CD4-positive, alpha-beta T cell treated with Interleukin-15 for 4 hours (primary cell): ENCODE results near the gene RBM19.

Source experiments
- DNase-seq: peaks from one replicate; pipeline ENCODE4 v3.0.0-alpha.2; 2020; ENCODE audit warnings: low spot score

Gene RBM19

DNA sequence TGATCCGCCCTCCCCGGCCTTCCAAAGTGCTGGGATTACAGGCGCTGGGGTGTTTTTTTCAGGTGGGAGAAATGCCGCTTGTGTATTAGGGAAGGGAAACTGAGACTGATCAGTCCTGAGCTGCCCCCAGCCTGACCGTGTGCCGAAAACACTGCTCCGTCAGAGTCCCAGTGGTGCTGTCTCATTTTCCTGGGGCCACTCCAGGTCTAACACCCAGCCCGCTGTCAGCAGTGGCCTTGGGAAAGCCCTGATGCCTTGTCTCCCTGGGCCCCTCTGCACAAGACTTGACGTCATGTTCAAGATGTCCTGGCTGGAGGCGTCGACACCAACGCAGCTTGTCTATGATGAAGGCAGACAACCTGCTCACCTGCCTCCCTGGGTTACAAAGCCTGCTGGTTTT lies 165.9 kb downstream of the RBM19 start:
- no peak for DNase-seq

DNA sequence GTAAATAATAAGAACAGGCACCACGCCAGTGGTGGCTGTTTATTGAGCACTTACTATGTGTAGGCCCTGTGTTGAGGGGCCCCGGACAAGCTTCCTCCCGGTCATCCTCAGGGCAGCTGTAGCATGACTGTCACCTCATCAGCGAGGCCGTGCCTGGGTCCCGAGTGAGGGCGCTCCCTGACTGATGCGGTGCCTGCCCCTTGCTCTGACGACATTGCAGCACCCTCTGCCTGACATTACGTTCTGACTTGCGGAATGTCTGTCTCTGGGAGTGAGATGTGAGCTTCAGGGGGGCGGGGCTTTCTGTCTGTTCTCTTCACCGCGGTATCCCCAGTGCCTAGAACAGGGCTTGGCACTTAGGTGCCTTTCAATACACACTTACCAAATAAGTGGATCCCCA lies 167.6 kb downstream of the RBM19 start:
- no peak for DNase-seq

DNA sequence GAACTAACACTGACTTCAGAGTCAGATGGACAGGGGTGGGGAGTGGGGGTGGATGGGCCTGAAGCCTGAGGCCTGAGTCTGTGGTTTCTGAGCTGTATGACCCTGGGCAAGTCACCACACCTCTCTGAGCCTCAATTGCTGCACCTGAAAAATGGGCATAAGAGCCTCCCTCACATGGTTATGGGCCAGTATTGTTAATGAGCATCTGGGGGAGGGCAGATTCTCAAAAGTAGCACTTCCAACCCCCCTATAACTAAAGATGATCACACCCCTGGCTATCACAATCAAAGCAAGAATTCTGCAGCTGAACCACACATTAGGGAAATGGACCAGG lies 168.6 kb downstream of the RBM19 start:
- no peak for DNase-seq

DNA sequence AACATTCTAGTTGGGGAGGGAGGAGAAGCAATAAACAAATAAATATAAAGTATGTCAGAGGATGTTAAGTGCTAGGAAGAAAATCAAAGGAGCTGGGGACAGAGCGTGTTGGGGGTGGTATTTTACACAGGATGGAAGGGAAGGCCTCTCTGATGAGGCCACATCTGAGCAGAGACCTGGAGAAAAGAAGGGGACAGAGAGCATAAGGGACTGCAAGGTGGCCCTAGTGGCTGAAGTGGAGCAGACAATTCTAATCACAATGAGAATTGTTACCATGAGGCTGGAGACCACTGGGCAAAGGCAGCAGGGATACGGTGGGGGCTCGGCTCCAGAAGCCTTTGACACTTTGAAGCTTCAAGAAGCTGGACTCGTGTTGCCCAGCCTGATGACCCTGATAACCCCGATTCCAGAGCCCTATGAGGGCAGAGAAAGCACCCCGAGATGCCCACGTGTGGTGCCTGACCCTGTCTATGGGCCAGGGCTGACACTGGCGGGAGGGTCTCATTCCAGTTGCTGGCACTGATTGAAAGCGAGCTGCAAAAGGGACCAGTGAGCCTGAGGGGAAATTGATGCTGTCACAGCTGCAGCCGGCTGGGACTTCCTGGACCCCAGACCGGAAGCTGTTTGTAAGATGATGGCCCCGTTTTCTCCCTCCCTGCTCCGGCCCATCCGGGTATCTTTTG lies 169.1 kb downstream of the RBM19 start:
- no peak for DNase-seq

DNA sequence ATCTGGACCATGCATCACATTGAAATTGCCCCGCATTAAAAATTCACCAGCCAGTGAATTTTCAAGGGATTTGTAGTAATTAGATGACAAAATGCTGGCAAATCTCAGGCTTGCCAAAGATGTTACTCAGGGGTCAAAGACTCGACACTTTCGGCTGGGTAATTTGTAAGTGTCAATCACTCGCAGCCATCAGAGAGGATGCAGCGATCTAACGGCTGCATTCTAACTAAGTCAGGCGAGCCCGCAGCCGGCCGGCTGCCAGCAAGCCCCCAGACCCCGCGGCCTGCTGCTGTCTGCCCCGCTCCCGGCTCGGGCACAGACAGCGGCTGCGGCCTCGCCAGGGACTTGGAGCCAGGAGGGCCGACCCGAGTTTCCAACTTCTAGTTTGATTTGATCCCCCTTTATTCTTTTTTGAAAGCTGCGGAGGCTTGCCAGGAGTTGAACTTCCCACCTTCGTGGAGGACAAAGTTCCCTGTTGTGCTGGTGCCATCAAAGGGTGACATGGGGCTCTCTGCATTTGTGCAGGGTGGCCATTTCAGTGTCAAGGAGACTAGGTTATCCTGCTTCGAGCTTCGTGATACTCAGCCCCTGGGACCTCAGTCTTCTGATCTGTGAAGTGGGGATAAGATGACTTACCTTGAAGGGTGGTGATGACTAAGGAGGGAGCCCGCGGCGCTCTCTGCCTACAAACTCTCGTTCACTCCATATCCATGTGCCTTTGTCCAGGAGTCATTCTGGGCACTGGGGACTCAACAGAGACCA lies 169.9 kb downstream of the RBM19 start:
- no peak for DNase-seq

DNA sequence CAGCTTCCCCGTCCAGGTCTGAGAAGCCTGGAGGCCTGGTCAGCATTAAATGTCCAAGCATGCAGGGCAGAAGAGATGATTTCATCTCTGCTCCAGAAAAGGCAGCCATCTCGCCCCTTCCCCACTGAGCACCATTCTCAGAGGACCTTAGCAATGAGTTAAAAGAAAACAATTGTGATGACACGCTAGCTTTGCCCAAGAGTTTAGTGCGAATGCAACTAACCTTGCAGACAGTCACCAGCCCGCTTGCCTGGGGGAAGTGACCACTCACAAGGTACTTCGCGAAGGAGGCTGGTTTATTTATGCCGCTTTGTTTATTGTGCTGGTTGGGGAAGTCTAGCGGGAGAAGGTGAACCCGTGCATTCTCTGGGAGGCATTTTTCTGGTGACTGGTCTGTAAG lies 170.7 kb downstream of the RBM19 start:
- no peak for DNase-seq

DNA sequence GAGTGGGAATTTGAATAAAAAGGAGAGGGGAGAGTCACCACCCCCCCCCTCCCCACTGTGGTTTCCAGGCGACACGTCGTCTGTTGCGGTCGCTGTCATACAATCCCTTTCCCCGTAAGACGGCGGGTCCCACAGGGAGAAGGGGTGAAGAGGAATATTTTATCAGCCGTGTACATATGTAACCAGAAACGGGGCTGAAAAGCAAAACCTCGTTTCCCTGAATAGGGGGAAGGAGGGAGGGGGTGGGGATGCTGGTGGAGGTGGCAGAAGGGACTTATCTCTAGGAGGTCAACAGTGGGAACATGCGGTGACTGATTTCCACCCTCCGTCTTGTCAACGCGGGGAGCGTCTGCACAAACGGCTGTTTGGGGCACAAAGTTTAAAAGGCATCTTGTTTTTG lies 171.4 kb downstream of the RBM19 start:
- no peak for DNase-seq

DNA sequence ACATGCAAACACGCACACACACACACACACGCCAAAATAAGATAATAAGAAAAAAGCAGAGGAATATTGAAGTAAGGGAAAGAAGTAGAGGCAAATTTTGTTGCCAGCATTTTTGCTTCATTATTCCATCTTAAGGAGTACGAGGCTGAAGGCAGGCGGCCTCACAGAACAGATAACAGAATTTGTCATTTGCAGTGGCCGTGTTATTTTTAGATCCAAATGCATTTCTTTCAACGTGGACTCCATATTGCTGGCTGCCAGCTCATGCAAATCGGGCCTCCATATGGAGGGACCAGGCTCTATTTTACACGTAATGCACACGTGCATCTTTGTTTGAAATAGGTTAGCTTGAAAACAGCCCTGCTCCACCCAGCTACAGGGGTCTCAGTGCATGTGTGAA lies 172.9 kb downstream of the RBM19 start:
- DNase-seq, result no peak

DNA sequence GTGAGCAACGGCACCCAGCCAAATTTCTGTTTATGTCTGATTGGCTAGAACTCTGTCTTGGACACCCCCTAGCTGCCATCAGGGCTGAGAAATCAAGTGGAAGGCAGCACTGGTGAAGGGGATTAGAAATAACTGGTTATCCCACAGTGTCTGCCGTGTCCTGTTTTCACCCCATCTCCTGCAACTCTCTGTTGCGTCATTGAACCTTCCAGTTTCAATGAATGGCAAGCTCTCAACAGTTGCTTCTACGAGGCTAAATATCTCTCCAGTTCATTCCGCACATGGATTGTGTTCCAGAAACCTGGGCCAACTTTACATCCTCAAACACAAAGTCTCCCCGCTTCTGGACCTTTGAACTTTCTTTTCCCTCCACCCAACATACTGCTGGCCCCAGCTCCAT lies 173.7 kb downstream of the RBM19 start:
- DNase-seq, result no peak

DNA sequence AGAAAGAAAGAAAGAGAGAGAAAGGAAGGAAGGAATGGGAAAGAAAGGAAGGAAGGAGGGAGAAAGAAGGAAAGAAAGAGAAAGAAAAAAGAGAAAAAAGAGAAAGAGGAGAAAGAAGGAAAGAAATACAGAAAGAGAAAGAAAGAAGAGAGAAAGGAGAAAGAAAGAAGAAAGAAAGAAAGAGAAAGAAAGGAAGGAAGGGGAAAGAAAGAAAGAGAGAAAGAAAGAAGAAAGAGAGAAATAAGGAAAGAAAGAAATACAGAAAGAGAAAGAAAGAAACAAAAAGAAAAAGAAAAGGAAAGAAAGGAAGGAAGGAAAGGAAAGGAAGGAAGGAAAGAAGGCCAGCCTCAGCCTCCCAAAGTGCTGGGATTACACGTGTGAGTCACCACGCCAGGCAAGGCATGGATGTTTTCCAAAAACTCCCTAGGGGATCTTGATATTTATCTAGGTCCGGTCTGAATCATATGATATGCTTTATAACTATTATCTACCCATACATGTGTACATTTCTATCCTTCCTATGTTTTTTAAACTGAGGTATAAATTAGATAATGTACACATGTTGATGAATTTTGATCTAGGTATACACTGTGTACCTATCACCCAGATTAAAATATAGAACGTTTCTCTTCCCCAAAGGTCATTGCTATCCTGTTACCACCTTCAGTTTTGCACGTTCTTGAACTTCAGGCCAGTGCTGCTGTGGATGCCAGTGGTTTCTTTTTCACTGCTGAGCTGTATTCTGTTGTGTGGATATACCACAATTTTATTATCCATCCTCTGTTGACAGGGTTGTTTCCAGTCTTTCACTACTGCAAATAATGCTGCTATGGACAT lies 177.9 kb downstream of the RBM19 start:
- no peak for DNase-seq

DNA sequence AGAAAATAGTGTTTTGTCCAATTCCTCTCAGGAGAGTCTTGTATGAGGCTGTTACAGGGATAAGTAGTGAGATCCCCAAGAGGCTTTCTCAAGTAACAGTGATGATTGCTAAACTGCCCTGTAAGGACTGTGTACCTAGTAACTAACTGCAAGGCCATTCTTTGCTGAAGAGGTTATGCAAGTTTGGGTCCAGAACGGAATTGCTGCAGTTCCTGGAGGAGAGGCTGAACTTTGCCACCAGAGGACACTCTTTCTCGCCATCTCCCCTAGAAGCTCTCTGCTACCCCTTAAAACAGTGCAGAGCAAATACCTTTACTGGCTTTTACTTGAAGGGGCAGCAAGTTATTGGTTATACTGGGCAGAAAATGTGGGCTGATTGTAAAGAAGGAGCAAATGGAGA lies 180.0 kb downstream of the RBM19 start:
- no peak for DNase-seq

DNA sequence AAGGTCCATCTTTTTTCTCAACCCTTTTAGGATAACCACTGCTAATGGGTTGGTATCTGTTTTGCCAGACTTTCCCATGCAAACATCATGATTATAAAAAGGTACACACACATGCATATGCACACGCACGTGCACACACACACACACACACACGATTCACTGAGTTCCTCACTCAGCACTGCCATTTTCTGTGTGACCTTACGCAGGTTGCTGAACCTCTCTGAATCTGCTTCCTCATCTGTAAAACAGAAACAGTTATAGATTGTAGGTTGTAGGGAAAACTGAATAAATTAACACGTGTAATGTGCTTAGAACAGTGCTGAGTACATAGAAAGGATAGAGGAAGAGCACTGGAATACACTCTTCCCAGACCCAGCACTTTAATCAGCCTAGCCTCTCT lies 182.3 kb downstream of the RBM19 start:
- no peak for DNase-seq

DNA sequence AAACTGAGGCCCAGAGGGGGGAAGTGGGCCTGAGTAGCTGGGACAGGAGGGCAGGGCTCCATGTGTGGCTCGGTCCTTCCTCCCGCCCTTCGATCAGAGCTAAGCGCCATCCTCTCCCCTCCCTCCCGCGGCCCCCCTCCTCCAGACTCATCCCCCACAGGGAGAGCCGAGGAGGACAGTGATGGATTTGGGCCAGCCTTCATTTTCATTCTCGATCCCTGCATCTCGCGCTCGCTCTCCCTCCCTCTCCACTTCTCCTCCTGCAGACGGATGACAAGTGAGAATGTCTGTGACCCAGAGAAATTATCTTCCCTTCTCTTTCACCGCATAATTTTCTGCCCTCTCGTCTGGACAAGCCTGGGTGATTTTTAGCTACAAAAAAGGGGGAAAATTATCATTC lies 183.3 kb downstream of the RBM19 start:
- DNase-seq, result no peak

DNA sequence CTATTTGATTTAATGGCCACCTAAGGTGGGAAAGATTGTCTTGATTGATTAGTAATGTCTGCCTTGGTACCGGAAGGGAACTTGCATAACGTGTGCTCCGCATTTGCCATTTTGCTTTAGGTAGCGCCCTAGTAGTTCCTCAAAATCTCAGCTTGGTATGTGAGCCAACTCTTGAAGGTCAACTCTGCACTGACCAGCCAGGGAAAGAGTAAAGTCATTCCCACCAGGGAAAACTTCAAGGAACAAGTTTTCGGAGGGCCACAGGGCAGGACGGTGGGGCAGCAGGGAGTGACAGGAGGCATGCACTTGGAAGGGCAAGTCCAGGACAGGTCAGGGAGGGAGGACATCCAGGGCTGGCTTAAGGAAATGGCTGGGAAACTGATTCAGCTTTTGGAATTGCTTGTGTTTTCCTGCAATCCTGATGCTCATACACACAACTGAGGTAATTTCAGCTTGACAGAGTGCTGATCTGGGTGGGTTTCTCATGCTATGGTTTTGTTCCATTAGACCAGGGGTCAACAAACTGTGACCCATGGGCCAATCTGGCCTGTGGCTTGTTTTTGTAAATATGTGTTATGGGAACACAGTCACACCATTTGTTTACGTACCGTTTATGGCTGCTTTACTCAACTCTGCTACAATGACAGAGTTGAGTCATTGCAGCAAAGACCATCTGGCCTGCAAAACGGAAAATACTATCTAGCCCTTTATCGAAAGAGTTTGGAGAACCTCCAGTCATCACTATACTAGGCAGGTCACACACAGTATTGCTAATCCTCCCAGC lies 184.5 kb downstream of the RBM19 start:
- no peak for DNase-seq

DNA sequence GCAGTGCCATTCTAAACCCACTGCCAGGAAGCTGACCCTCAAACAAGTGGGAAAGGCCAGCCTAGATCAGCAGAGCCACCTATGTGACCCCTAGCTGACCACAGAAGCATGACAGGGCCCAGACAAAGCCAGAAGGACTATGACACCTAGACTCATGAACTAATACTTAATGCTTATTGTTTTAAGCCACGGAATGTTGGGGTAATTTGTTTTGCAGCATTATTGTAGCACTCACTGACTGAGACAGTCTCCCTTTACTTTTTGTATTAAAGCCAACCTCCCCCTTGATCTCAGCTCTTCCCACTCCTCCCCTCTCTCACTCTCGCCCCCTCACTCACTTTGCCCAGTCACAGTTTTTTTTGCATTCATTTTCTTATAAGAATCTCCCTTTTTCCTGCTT lies 186.4 kb downstream of the RBM19 start:
- DNase-seq, result no peak

DNA sequence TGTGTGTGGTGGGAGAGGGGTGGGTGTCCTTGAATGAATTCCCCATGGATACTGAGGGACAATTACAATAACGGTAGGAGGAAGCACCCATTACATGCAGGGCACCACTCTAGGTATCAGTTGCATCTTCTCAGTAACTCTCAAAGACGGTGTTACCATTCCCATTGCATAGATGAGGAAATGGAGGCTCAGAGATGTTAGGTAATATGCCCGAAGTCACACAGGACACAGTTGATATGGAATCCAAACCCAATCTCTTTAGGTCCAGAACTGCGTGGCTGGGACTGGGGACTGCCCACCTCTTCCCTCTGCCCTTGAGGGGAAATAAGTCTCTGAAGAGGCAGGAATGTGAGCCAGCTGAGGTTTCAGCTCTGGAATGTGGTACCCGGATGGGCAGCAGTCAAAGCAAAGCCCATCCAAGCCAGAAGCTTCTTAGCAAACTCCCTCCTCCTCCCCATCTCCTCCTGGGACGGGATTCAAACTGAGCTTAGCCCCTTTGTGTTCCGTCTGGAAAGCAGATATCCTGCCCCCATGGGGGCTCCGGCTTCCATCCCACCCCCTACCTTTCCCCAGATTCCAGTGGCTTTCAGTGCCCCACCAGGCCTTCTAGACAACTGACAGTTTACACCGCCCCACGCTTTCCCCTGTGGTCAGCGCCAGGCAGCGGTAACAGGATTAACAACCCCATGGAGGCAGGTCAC lies 187.5 kb downstream of the RBM19 start:
- no peak for DNase-seq

DNA sequence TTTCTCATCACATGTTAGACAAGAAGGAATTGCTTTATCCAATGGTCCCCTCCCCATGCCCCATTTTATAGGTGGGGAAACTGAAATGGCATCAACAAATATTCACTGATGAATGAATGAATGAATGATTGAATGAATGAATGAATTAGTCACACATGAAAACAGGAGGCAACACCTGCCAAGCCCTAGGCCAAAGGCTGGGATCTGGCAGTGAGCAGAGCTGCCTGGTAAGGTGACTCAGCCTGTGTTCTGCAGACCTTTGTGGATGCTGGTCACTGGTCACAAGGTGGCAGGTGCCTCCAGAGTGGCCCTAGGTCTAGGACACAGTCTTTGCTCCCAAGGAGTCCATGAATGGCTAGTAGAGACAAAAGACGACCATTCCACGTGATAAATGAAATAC lies 188.4 kb downstream of the RBM19 start:
- no peak for DNase-seq

DNA sequence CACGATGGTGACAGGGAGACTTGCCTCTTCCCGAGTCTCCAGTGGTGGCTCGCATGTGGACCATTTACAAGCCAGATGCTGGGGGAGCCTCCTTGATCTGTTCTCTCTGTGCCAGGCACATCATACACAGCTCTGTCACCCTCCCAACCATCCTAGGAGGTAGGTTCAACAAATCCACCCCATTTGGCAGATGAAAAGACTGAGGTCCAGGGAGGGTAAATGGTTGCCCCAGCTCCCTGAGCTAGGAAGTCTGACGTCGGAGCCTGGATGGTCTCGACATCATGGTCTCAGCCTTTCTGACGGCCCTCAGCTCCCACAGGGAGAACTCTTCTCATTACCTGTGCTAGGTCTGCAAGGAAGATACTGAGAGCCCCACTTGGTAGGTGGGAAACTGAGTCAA lies 189.6 kb downstream of the RBM19 start:
- no peak for DNase-seq

DNA sequence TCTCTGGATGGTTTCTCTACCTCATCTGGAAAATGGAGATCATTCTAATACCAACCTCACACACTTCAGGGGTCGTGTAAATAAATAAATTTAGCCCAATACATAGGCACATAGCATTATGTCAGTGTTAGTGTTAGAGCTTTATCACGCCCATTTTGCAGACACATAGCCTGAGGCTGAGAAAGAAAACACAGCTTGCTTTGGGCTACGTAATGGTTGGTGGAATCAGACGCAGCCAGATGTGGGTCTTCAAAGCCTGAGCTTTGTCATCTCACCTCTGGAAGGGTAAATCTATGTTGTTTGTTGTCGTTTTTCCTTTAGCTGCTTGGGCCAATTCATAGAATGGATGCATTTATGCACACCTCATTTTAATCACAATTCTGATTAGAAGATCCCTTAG lies 191.6 kb downstream of the RBM19 start:
- DNase-seq, result no peak

DNA sequence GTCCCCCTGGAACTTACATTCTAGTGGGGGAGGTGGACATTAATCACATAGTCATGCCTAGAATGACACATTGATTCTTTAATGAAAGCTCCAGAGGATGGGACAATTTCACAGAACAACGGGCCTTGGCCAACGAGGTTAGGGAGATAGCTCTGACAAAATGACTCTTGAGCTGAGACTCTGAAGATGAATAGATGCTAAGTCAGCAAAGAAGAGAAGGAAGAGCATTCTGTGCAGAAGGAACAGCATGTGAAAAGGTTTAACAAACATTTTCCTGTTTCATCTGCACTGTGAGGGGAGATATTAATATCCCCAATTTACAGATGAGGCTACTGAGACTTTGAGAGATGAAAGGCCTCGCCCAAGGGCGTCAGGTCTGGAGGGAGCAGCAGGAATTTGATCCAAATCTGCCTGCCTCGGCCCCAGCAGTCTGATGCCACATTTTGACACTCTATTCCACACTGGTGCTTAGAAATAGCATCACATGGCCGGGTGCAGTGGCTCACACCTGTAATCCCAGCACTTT lies 193.6 kb downstream of the RBM19 start:
- no peak for DNase-seq

DNA sequence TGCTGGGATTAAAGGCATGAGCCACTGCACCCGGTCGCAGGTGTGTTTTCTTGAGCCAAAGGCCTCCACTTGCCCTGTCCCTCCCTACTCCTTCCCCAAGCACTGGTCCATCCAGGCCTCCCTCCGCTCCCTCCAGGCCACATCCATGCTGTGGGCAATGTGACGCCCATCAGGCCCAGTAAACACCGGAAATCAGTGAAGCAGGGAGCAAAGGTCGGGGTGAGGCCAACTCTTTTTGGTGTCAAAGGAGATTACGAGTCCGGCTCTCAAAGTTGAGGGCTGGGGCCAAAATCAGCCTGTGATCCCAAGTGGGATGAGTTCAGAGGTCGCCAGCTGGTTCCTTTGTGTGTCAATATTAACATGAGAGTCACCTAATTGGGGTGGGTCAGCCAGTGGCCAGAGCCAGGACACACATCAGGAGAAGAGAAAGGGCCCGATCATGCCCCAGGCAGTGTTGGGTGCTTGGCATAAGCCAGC lies 195.7 kb downstream of the RBM19 start:
- no peak for DNase-seq
